H9 (cell line): ENCODE results near the gene SCP2D1. TPM values are rescaled to one million over a fixed set of nuclear protein-coding genes. Genes with fewer than 3 reads are reported as not detected.

Source experiments
- DNase-seq: peaks from one replicate; pipeline ENCODE4 v3.0.0-alpha.2; 2017
- H2AFZ ChIP-seq: one replicate; pipeline ENCODE4 v1.6.1; 2013; ENCODE audit warnings: mild to moderate bottlenecking, low read length, control low read depth, moderate library complexity
- H2AK5ac ChIP-seq: 2 replicates; pipeline ENCODE4 v1.6.1; 2013; ENCODE audit warnings: low read length, control low read depth, mixed read lengths; ENCODE audit not compliant: insufficient read length
- H2BK120ac ChIP-seq: one replicate; pipeline ENCODE4 v1.6.1; 2013; ENCODE audit warnings: low read depth, mild to moderate bottlenecking, low read length, control low read depth, inconsistent platforms; ENCODE audit not compliant: poor library complexity, severe bottlenecking
- H2BK12ac ChIP-seq: 2 replicates; pipeline ENCODE4 v1.6.1; 2013; ENCODE audit warnings: low read length, control low read depth, mixed read lengths, low read depth; ENCODE audit not compliant: insufficient read length
- H2BK15ac ChIP-seq: 2 replicates; pipeline ENCODE4 v1.6.1; 2013; ENCODE audit warnings: low read depth, low read length, control low read depth
- H2BK20ac ChIP-seq: one replicate; pipeline ENCODE4 v1.6.1; 2013; ENCODE audit warnings: low read depth, mild to moderate bottlenecking, low read length, control low read depth, inconsistent platforms; ENCODE audit not compliant: poor library complexity, severe bottlenecking
- H2BK5ac ChIP-seq: 2 replicates; pipeline ENCODE4 v1.6.1; 2013; ENCODE audit warnings: low read length, control low read depth, mixed read lengths; ENCODE audit not compliant: insufficient read length
- H3K14ac ChIP-seq: 2 replicates; pipeline ENCODE4 v1.6.1; 2013; ENCODE audit warnings: low read length, control low read depth; ENCODE audit not compliant: insufficient read depth
- H3K18ac ChIP-seq: 2 replicates; pipeline ENCODE4 v1.6.1; 2013; ENCODE audit warnings: low read depth, mild to moderate bottlenecking, mixed read lengths, low read length, control low read depth; ENCODE audit not compliant: insufficient read length
- H3K23ac ChIP-seq: 2 replicates; pipeline ENCODE4 v1.6.1; 2013; ENCODE audit warnings: low read length, control low read depth, mixed read lengths, low read depth; ENCODE audit not compliant: insufficient read length
- H3K23me2 ChIP-seq: 2 replicates; pipeline ENCODE4 v1.6.1; 2013; ENCODE audit warnings: low read depth, mild to moderate bottlenecking, mixed read lengths, low read length, control low read depth; ENCODE audit not compliant: insufficient read length, poor library complexity, severe bottlenecking
- H3K27ac ChIP-seq: 2 replicates; pipeline ENCODE4 v1.5.1; 2013; ENCODE audit warnings: low read length, control low read depth, mixed read lengths, low read depth; ENCODE audit not compliant: insufficient read length
- H3K27me3 ChIP-seq: 2 replicates; pipeline ENCODE4 v1.6.1; 2013; ENCODE audit warnings: low read length, control low read depth, inconsistent platforms; ENCODE audit not compliant: insufficient read depth
- H3K4ac ChIP-seq: 2 replicates; pipeline ENCODE4 v1.6.1; 2013; ENCODE audit warnings: low read depth, mild to moderate bottlenecking, control low read depth, inconsistent platforms, low read length, moderate library complexity
- H3K4me1 ChIP-seq: 2 replicates; pipeline ENCODE4 v1.6.1; 2013; ENCODE audit warnings: low read length, control low read depth, inconsistent platforms; ENCODE audit not compliant: insufficient read depth
- H3K4me2 ChIP-seq: 2 replicates; pipeline ENCODE4 v1.6.1; 2013; ENCODE audit warnings: low read length, control low read depth, mixed read lengths; ENCODE audit not compliant: insufficient read length, insufficient read depth
- H3K56ac ChIP-seq: 2 replicates; pipeline ENCODE4 v1.6.1; 2013; ENCODE audit warnings: low read depth, mild to moderate bottlenecking, mixed read lengths, low read length, control low read depth; ENCODE audit not compliant: insufficient read length
- H3K79me1 ChIP-seq: 2 replicates; pipeline ENCODE4 v1.6.1; 2013; ENCODE audit warnings: low read depth, mild to moderate bottlenecking, moderate library complexity, low read length, control low read depth, inconsistent platforms; ENCODE audit not compliant: insufficient read depth, poor library complexity, severe bottlenecking
- H3K79me2 ChIP-seq: 2 replicates; pipeline ENCODE4 v1.6.1; 2013; ENCODE audit warnings: low read length, control low read depth, inconsistent platforms; ENCODE audit not compliant: insufficient read depth
- H3K9ac ChIP-seq: 2 replicates; pipeline ENCODE4 v1.6.1; 2013; ENCODE audit warnings: low read length, control low read depth, mixed read lengths; ENCODE audit not compliant: insufficient read length; ENCODE audit errors: extremely low read depth
- H3K9me3 ChIP-seq: one replicate; pipeline ENCODE4 v1.6.1; 2013; ENCODE audit warnings: low read depth, low read length, inconsistent platforms; ENCODE audit not compliant: control insufficient read depth
- H3T11ph ChIP-seq: one replicate; pipeline ENCODE4 v1.6.1; 2013; ENCODE audit warnings: mild to moderate bottlenecking, low read length, control low read depth, inconsistent platforms
- H4K20me1 ChIP-seq: one replicate; pipeline ENCODE4 v1.6.1; 2013; ENCODE audit not compliant: control insufficient read depth, insufficient read length, insufficient read depth
- H4K5ac ChIP-seq: 2 replicates; pipeline ENCODE4 v1.6.1; 2013; ENCODE audit warnings: low read depth, mild to moderate bottlenecking, mixed read lengths, low read length, control low read depth; ENCODE audit not compliant: insufficient read length
- H4K8ac ChIP-seq: replicated peaks from 2 replicates; pipeline ENCODE4 v1.6.1; 2013; ENCODE audit warnings: low read length, control low read depth, mixed read lengths, low read depth; ENCODE audit not compliant: insufficient read length
- H4K91ac ChIP-seq: 2 replicates; pipeline ENCODE4 v1.6.1; 2013; ENCODE audit warnings: low read depth, mild to moderate bottlenecking, moderate library complexity, mixed read lengths, low read length, control low read depth; ENCODE audit not compliant: insufficient read length
- H3K27ac Mint-ChIP-seq, 3 experiments: 2 replicates in 2 of 3; 3 replicates in 1 of 3; pipeline ENCODE4 v1.8.0; 2020 to 2021; ENCODE audit warnings: mixed read lengths in 3 of 3, mild to moderate bottlenecking in 1 of 3, moderate library complexity in 1 of 3
- H3K27me3 Mint-ChIP-seq: 2 replicates; pipeline ENCODE4 v1.8.0; 2021; ENCODE audit warnings: low read depth, mild to moderate bottlenecking, moderate library complexity, mixed read lengths
- H3K36me3 Mint-ChIP-seq, 3 experiments: 2 replicates in 2 of 3; 3 replicates in 1 of 3; pipeline ENCODE4 v1.8.0; 2020 to 2021; ENCODE audit warnings: low read depth in 3 of 3, mixed read lengths in 3 of 3; ENCODE audit not compliant: insufficient read depth in 1 of 3
- H3K4me1 Mint-ChIP-seq, 2 experiments: 2 replicates each; pipeline ENCODE4 v1.8.0; 2020; ENCODE audit warnings: mixed read lengths in 2 of 2
- H3K4me3 Mint-ChIP-seq, 2 experiments: 2 replicates in 1 of 2; 3 replicates in 1 of 2; pipeline ENCODE4 v1.8.0; 2020 to 2021; ENCODE audit warnings: mild to moderate bottlenecking in 2 of 2, mixed read lengths in 2 of 2, moderate library complexity in 1 of 2
- H3K9me3 Mint-ChIP-seq, 2 experiments: 2 replicates in 1 of 2; 3 replicates in 1 of 2; pipeline ENCODE4 v1.8.0; 2020; ENCODE audit warnings: mild to moderate bottlenecking in 2 of 2, mixed read lengths in 2 of 2, moderate library complexity in 1 of 2
- WGBS: extraction: QIAGEN DNeasy Blood & Tissue Kit; methylation state at CpG from one replicate; pipeline ENCODE4 v1.1.7; 2013; ENCODE audit warnings: missing lambda C conversion rate, low lambda C conversion rate, mixed read lengths; ENCODE audit not compliant: insufficient read length; ENCODE audit errors: extremely low coverage; 5-methylcytosine and 5-hydroxymethylcytosine counted together
- total RNA-seq: library from RNA; stranded (reverse); gene quantifications from 2 replicates; pipeline ENCODE4 v1.2.1, GENCODE V29; 2021
- TF ChIP-seq, protein P1 (sequence below): fragments of 200-600 bp; sonication (generic); conservative IDR thresholded peaks from 3 replicates; pipeline ENCODE4 v1.8.0; 2021; ENCODE audit warnings: antibody characterized with exemption, mild to moderate bottlenecking

The SCP2D1 gene
- total RNA-seq, 1 experiment from 2014 or later = not detected

DNA sequence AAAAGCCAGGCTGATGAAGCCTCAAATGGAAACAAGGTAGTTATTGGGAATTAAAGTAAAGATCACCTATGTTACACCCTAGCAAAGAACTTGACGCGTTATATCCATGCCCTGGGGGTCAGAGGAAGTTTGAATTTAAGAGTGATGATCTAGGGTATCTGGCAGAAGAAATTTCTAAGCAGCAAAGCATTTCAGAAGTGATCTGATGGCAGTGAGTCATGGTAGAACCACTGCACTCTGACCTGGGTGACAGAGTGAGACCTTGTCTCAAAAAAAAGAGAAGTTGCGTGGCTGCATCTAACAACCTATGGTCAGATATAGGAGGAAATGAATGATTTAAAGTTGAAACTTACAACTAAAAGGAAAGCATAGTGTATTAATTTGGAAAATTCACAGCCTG is 45.2 kb downstream of the SCP2D1 start:
- Histone ChIP-seq H2BK5ac (no peak overlapping the region), H3K56ac (no peak overlapping the region), H4K20me1 (no peaks in the 10 kb centered on the region), H2BK12ac (no peak overlapping the region), H4K5ac (no peak overlapping the region), H3K23me2 (no peaks in the 10 kb centered on the region), H2BK20ac (no peak overlapping the region), H3K27me3 (peaks cover 36% of the 10 kb centered on the region), H3K79me1 (no peaks in the 10 kb centered on the region), H3K4me2 (no peak overlapping the region), H3K9me3 (no peaks in the 10 kb centered on the region), H3K9ac (no peak overlapping the region), H4K8ac (no peak overlapping the region), H2BK120ac (no peak overlapping the region), H2BK15ac (no peak overlapping the region), H4K91ac (no peak overlapping the region), H3K18ac (no peak overlapping the region), H2AFZ (no peak overlapping the region), H3K14ac (no peak overlapping the region), H2AK5ac (no peak overlapping the region), H3K4me1 (no peaks in the 10 kb centered on the region), H3K27ac (no peak overlapping the region), H3K23ac (no peak overlapping the region), H3K79me2 (no peaks in the 10 kb centered on the region), H3T11ph (no peak overlapping the region), H3K4ac (no peak overlapping the region)
- DNase-seq = no peak
- TF ChIP-seq, protein P1, sequence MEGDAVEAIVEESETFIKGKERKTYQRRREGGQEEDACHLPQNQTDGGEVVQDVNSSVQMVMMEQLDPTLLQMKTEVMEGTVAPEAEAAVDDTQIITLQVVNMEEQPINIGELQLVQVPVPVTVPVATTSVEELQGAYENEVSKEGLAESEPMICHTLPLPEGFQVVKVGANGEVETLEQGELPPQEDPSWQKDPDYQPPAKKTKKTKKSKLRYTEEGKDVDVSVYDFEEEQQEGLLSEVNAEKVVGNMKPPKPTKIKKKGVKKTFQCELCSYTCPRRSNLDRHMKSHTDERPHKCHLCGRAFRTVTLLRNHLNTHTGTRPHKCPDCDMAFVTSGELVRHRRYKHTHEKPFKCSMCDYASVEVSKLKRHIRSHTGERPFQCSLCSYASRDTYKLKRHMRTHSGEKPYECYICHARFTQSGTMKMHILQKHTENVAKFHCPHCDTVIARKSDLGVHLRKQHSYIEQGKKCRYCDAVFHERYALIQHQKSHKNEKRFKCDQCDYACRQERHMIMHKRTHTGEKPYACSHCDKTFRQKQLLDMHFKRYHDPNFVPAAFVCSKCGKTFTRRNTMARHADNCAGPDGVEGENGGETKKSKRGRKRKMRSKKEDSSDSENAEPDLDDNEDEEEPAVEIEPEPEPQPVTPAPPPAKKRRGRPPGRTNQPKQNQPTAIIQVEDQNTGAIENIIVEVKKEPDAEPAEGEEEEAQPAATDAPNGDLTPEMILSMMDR = no peak
- Mint-ChIP-seq H3K27me3 (peaks cover 95% of the 10 kb centered on the region), H3K36me3 (peaks cover 0 to 1% (median 0%) of the 10 kb centered on the region in 3 experiments; a peak in 1 of 7 replicates), H3K27ac (no peak overlapping the region), H3K4me1 (peaks cover 7 to 8% of the 10 kb centered on the region in 2 experiments; a peak in 3 of 4 replicates), H3K4me3 (no peak overlapping the region), H3K9me3 (peaks cover 6 to 12% of the 10 kb centered on the region in 2 experiments)
- no CpG with 5 or more reads among the region's 3 CpGs for WGBS

Other genes starting within 250 kb of the SCP2D1 start
- gene SMIM26, start 246.4 kb upstream of the SCP2D1 start, total RNA-seq = 66.5 and 75.9 TPM in 2 replicates
- gene DTD1, start 225.7 kb upstream of the SCP2D1 start, total RNA-seq = 59.5 and 62.0 TPM in 2 replicates